ENCODE results near the gene MRPL14. TPM values are rescaled to one million over a fixed set of nuclear protein-coding genes. Genes with fewer than 3 reads are reported as not detected.

MRPL14 gene
- total and polyA plus RNA-seq, 10 of the 15 experiments (the other 5 are each of a cell fraction or from before 2014, with no cell fraction given) = 80.5 to 294 (median 122) TPM

GRCh38 chr6:44122801-44123200 is 4.5 kb downstream of the MRPL14 start:
- SMC1A ChIA-PET (ENCODE audit: uncharacterized antibody, unreplicated experiment) = interaction anchor here (0.7 to 1.0 kb wide), 2 partner anchors 15 to 26 kb away, joined by 3 to 4 read pairs; no protein-coding TSS in a partner anchor
- Histone ChIP-seq H3K4me3 (peak overlapping the region; percentile 46; the same call in 1 of the 2 replicates), H3K36me3 (ENCODE audit: control insufficient read depth in 2 of 2, insufficient read depth in 2 of 2, low read length in 1 of 2) (0 out of 4 replicates have a peak, but pooled peaks cover 0 to 6% of the 10 kb centered on the region in 2 experiments), H3K79me2 (ENCODE audit: control insufficient read depth, insufficient read depth, low read length) (peaks cover 96% of the 10 kb centered on the region), H3K27me3 (replicated peaks in 1 of 2; ENCODE audit: control insufficient read depth in 2 of 2, insufficient read depth in 2 of 2, low read length in 1 of 2) (no peaks in the 10 kb centered on the region), H3K9me3 (replicated peaks; ENCODE audit: control insufficient read depth, insufficient read depth, low read length) (no peaks in the 10 kb centered on the region), H3K4me2 (ENCODE audit: control insufficient read depth, insufficient read depth) (peak overlapping the region; percentile 96), H4K20me1 (ENCODE audit: control insufficient read depth, insufficient read depth) (peaks cover 8% of the 10 kb centered on the region), H3K27ac (ENCODE audit: control insufficient read depth, insufficient read depth) (peak overlapping the region; percentile 31), H3K4me1 (ENCODE audit: control insufficient read depth, insufficient read depth, low read length) (peaks cover 33% of the 10 kb centered on the region), H2AFZ (ENCODE audit: control insufficient read depth, low read depth, low read length) (no peak overlapping the region), H3K9ac (ENCODE audit: control insufficient read depth, insufficient read depth, low read length) (no peak overlapping the region; the same call in 1 of the 2 replicates)
- no TSS peak for BruUV-seq (replicated peaks)
- RAD21 ChIA-PET (ENCODE audit: unreplicated experiment) = interaction anchor here (1.5 kb wide), 1 partner anchor 50 kb away, joined by 5 read pairs; no protein-coding TSS in a partner anchor
- POLR2A ChIA-PET = interaction anchor here (1.4 kb wide), 1 partner anchor 123 kb away, joined by 4 read pairs; no protein-coding TSS in a partner anchor
- 10% methylated on average over 1 of the region's 1 CpG for WGBS (ENCODE audit: insufficient coverage, insufficient replicate concordance, low lambda C conversion rate, missing lambda C conversion rate)
- CTCF ChIA-PET = interaction anchor here (0.8 to 1.8 kb wide), 4 partner anchors 10 to 353 kb away, joined by 3 to 11 read pairs (median 4); partner anchors contain the start of gene VEGFA
- DNase-seq (ENCODE audit: low read depth, low spot score) (peak; percentile 25), ATAC-seq (no peak), FAIRE-seq (no peak)
- TF ChIP-seq NR2C2 (IDR thresholded peaks at IDR 0.05; ENCODE audit: borderline replicate concordance, control insufficient read depth, insufficient read length, low read depth) (no peak), SKIL (IDR thresholded peaks at IDR 0.05; ENCODE audit: low read depth, poor library complexity, severe bottlenecking) (peak; percentile 30), IKZF1 (conservative IDR thresholded peaks at IDR 0.05) (peak; percentile 55), IKZF2 (IDR thresholded peaks at IDR 0.05) (peak; percentile 79 to 80), HDAC6 (IDR thresholded peaks at IDR 0.05; ENCODE audit: unreplicated experiment) (no peak), EED (IDR thresholded peaks at IDR 0.05; ENCODE audit: low read depth) (no peak), POLR2A (IDR thresholded peaks at IDR 0.05; ENCODE audit: low read depth, low read length) (no peak), RUNX3 (IDR thresholded peaks at IDR 0.05; ENCODE audit: low read length) (peak; percentile 75), IRF4 (IDR thresholded peaks at IDR 0.05; ENCODE audit: low read depth, low read length) (no peak), USF1 (IDR thresholded peaks at IDR 0.05; ENCODE audit: borderline replicate concordance, extremely low read length, insufficient read depth, low read depth, low read length) (no peak)
- in situ Hi-C loops (cut with MboI) (no loop called here), intact Hi-C loops (cut with micrococcal nuclease; ENCODE audit: unreplicated experiment) (no loop called here)

Data from GM12878 (cell line).